ENCODE data around the gene PLCH2. TPM values are rescaled to one million over a fixed set of nuclear protein-coding genes. Genes with fewer than 3 reads are reported as not detected.

PLCH2 gene
- total RNA-seq, 4 donors from 2014 or later = not detected

GRCh38 chr1:2466958-2467554, 9.0 kb upstream of the PLCH2 start:
- TF ChIP-seq POLR2A (IDR thresholded peaks at IDR 0.05) (no peak), CTCF (IDR thresholded peaks at IDR 0.05 in 4 of 5, conservative IDR thresholded peaks at IDR 0.05 in 1 of 5) (no peak)
- Histone ChIP-seq H3K9me3 (no peaks in the 10 kb centered on the region), H3K36me3 (no peaks in the 10 kb centered on the region), H3K4me3 (no peak overlapping the region), H3K4me1 (no peaks in the 10 kb centered on the region), H3K27me3 (peaks cover 56 to 70% (median 70%) of the 10 kb centered on the region in 3 donors), H3K27ac (no peak overlapping the region)
- ATAC-seq (no peak), DNase-seq (no peak)
- intact Hi-C loops (cut with DNase I; ENCODE audit: low total_unique reads) (loop anchor here (10.0 kb wide), 1 partner anchor 78 kb away; no protein-coding TSS in a partner anchor), in situ Hi-C loops (cut with MboI; ENCODE audit: low sequenced_read_pairs in 4 of 4) (no loop called here)

GRCh38 chr1:2468041-2468472, 8.0 kb upstream of the PLCH2 start:
- DNase-seq (no peak), ATAC-seq (no peak)
- no peaks in the 10 kb centered on the region for H3K36me3 ChIP-seq
- TF ChIP-seq POLR2A (IDR thresholded peaks at IDR 0.05) = no peak
- TF ChIP-seq CTCF (IDR thresholded peaks at IDR 0.05 in 4 of 5, conservative IDR thresholded peaks at IDR 0.05 in 1 of 5) = no peak
- no peak overlapping the region for H3K27ac ChIP-seq
- no peak overlapping the region for H3K4me3 ChIP-seq
- intact Hi-C loops (cut with DNase I; ENCODE audit: low total_unique reads) = loop anchor here (10.0 kb wide), 1 partner anchor 77 kb away; no protein-coding TSS in a partner anchor
- H3K27me3 ChIP-seq = peaks cover 51 to 64% (median 62%) of the 10 kb centered on the region in 3 donors
- H3K9me3 ChIP-seq = no peaks in the 10 kb centered on the region
- no peaks in the 10 kb centered on the region for H3K4me1 ChIP-seq
- in situ Hi-C loops (cut with MboI; ENCODE audit: low sequenced_read_pairs in 4 of 4) = no loop called here

- Histone ChIP-seq H3K36me3 (no peaks in the 10 kb centered on the region), H3K9me3 (no peaks in the 10 kb centered on the region), H3K27me3 (peaks cover 48 to 59% (median 58%) of the 10 kb centered on the region in 3 donors), H3K27ac (no peak overlapping the region), H3K4me3 (no peak overlapping the region), H3K4me1 (no peaks in the 10 kb centered on the region)
- in situ Hi-C loops (cut with MboI; ENCODE audit: low sequenced_read_pairs in 4 of 4) (no loop called here), intact Hi-C loops (cut with DNase I; ENCODE audit: low total_unique reads) (loop anchor here (10.0 kb wide), 1 partner anchor 76 kb away; no protein-coding TSS in a partner anchor)
- TF ChIP-seq POLR2A (IDR thresholded peaks at IDR 0.05) (no peak), CTCF (IDR thresholded peaks at IDR 0.05 in 4 of 5, conservative IDR thresholded peaks at IDR 0.05 in 1 of 5) (no peak)
- DNase-seq (no peak), ATAC-seq (no peak)
Observed at GRCh38 chr1:2468540-2468939, 7.5 kb upstream of the PLCH2 start.

- Histone ChIP-seq H3K36me3 (no peaks in the 10 kb centered on the region), H3K4me3 (no peak overlapping the region), H3K4me1 (no peaks in the 10 kb centered on the region), H3K27me3 (peaks cover 40 to 51% (median 50%) of the 10 kb centered on the region in 3 donors), H3K27ac (no peak overlapping the region), H3K9me3 (no peaks in the 10 kb centered on the region)
- no peak for TF ChIP-seq POLR2A (IDR thresholded peaks at IDR 0.05)
- no peak for TF ChIP-seq CTCF (IDR thresholded peaks at IDR 0.05 in 4 of 5, conservative IDR thresholded peaks at IDR 0.05 in 1 of 5)
- ATAC-seq (no peak), DNase-seq (no peak)
- in situ Hi-C loops (cut with MboI; ENCODE audit: low sequenced_read_pairs in 4 of 4) = no loop called here
- intact Hi-C loops (cut with DNase I; ENCODE audit: low total_unique reads) = loop anchor here (10.0 kb wide), 1 partner anchor 75 kb away; no protein-coding TSS in a partner anchor
Observed at GRCh38 chr1:2469103-2469940, 6.8 kb upstream of the PLCH2 start.
